Kasumi-1 (cell line): ENCODE results near the gene L3MBTL1.
"Not testable (repeated sequence)": the region's sequence is repeated elsewhere in the genome, so short reads cannot be mapped to it uniquely, and the experiment has no call there.

Experiments
- DNase-seq, 2 experiments: peaks; one replicate each; lab custom pipeline; 2025; lab: John Stamatoyannopoulos, UW

Gene L3MBTL1

GRCh38 chr20:43507150-43508080, at the start of gene L3MBTL1:
L3MBTL1 (plus strand) TSS chr20:43507697; CDS start chr20:43513504, 5,807 bp downstream.
- DNase-seq: no peak

- no peak for DNase-seq
Observed at GRCh38 chr20:43458422-43458924, 49.0 kb upstream of the L3MBTL1 start.

- DNase-seq: no peak
Observed at GRCh38 chr20:43459022-43459942, 48.2 kb upstream of the L3MBTL1 start.

GRCh38 chr20:43460172-43460829, 47.2 kb upstream of the L3MBTL1 start:
- no peak for DNase-seq

GRCh38 chr20:43460830-43461200, 46.7 kb upstream of the L3MBTL1 start:
- DNase-seq: no peak

GRCh38 chr20:43461894-43462659, 45.4 kb upstream of the L3MBTL1 start:
- no peak for DNase-seq

- no peak for DNase-seq
Observed at GRCh38 chr20:43462660-43463526, 44.6 kb upstream of the L3MBTL1 start.

GRCh38 chr20:43463527-43464218, 43.8 kb upstream of the L3MBTL1 start:
- DNase-seq: no peak

- DNase-seq: no peak
Observed at GRCh38 chr20:43464219-43464790, 43.2 kb upstream of the L3MBTL1 start.

GRCh38 chr20:43465625-43465943, 41.9 kb upstream of the L3MBTL1 start:
- DNase-seq: no peak

GRCh38 chr20:43467589-43467988, 39.9 kb upstream of the L3MBTL1 start:
- no peak for DNase-seq

- no peak for DNase-seq
Observed at GRCh38 chr20:43472671-43473380, 34.7 kb upstream of the L3MBTL1 start.

GRCh38 chr20:43473381-43473704, 34.2 kb upstream of the L3MBTL1 start:
- DNase-seq: no peak

GRCh38 chr20:43477193-43477592, 30.3 kb upstream of the L3MBTL1 start:
- no peak for DNase-seq

GRCh38 chr20:43477619-43478018, 29.9 kb upstream of the L3MBTL1 start:
- DNase-seq: no peak

- DNase-seq: no peak
Observed at GRCh38 chr20:43490038-43490437, 17.5 kb upstream of the L3MBTL1 start.

GRCh38 chr20:43492101-43492500, 15.4 kb upstream of the L3MBTL1 start:
- no peak for DNase-seq

GRCh38 chr20:43495388-43495787, 12.1 kb upstream of the L3MBTL1 start:
- no peak for DNase-seq

- not testable (repeated sequence) for DNase-seq
Observed at GRCh38 chr20:43502021-43502420, 5.5 kb upstream of the L3MBTL1 start.
